SW 1271 (cell line): ENCODE results near the gene A4GNT.

Experiments
- DNase-seq, 2 experiments: peaks; one replicate each; lab custom pipeline; 2025; lab: John Stamatoyannopoulos, UW

Gene A4GNT

DNA sequence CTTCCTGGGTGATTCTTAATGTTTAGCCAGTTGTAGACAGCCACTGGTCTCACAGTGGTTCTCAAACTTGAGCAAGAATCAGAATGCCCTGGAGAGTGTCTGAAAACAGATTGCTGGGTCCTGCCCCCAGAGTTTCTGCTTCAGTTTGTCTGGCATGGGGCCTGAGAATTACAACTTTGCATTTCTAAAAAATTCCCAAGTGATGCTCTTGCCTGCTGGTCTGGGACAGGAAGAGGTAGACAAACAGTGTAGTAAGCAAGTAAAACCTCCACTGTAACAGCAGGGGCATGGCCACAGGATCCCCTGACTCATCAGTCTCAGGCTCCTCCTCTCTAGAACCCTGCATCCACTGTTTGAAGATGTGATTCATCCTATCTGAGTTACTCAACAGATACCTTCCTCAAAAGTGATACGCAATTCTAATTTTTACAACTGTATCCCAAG lies 53.3 kb downstream of the A4GNT start:
- DNase-seq = peak in 1 of 2 experiments; percentile 58

DNA sequence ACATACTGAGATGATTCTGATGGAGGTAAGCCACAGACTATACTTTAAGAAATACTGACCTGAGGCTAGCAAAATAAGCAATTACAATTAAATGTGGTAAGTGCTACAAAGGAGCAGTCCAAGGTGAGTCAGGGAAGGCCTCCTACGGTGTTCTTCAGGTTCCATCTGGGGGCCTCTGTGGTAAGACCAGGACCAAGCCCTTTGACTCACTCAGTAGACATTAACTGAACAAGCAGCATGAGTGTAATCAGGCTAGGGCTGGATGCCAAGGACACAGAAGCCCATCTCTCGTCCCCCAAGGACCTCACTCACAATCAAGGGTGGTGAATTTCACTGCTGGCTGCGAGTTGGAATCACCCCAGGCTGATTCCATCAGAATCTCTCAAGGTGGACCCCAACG lies 54.1 kb downstream of the A4GNT start:
- DNase-seq = no peak
